ENCODE data around the gene GREB1L. TPM values are rescaled to one million over a fixed set of nuclear protein-coding genes. Genes with fewer than 3 reads are reported as not detected.
"Not testable (repeated sequence)": the region's sequence is repeated elsewhere in the genome, so short reads cannot be mapped to it uniquely, and the experiment has no call there.

Gene GREB1L
- total and polyA plus RNA-seq, 2 donors = 0.09 to 0.50 TPM

DNA sequence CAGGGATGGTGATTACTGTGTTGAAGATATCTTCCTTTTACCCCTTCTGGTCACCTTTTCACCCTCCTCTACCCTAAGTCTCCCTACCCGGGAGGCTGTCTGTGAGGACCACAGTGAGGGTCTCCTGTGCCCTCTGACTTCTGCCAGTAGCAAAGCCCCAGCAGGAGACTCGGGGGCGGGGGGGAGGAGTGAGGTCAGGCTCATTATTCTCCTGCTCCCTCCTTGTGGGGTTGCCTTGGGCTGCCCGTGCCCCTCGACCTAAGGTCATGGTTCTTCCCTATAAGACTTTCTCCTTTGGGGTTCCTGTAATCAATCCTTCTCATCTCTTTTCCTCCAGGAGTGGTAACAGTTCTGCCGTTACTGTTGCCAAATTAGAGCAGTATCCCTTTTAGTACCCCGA, 65.5 kb downstream of the GREB1L start:
- WGBS = 89% methylated on average over 7 of the region's 7 CpGs
- no peak overlapping the region for H3K27ac ChIP-seq (ENCODE audit: low read depth in 1 of 2, low read length in 1 of 2)
- no peak for DNase-seq (ENCODE audit: low read depth in 6 of 9, low spot score in 9 of 9)
- H3K36me3 ChIP-seq (ENCODE audit: control insufficient read depth in 2 of 2, insufficient read depth in 2 of 2, low read length in 1 of 2) = no peaks in the 10 kb centered on the region
- H3K9me3 ChIP-seq (ENCODE audit: control insufficient read depth in 2 of 2, insufficient read depth in 1 of 2, low read length in 1 of 2) = no peaks in the 10 kb centered on the region
- no peaks in the 10 kb centered on the region for H3K27me3 ChIP-seq (ENCODE audit: control insufficient read depth in 2 of 2, insufficient read depth in 1 of 2, low read length in 1 of 2)
- H3K4me1 ChIP-seq (ENCODE audit: control insufficient read depth in 2 of 2, insufficient read depth in 2 of 2, low read length in 2 of 2) = no peaks in the 10 kb centered on the region
- H3K4me3 ChIP-seq (ENCODE audit: low read length in 2 of 2) = no peak overlapping the region

DNA sequence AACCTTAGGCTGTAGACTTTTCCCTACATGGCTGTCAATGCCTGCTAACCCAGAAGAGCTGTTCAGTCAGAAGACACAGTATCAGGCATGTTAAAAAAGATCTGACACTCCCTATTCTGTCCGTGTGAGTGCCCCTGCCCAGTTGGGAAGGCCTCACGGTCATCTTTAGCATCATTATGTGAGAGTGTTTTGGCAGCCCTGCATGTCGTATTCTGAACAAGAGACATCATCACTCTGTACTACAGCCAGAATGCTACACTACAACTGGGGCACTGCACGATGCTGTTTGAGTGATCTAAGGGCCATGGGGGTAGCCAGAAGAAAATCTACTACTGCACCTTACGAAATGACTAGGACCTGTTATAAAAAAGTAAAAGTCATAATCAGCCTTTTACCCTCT, 67.2 kb downstream of the GREB1L start:
- Histone ChIP-seq H3K4me1 (ENCODE audit: control insufficient read depth in 2 of 2, insufficient read depth in 2 of 2, low read length in 2 of 2) (no peaks in the 10 kb centered on the region), H3K36me3 (ENCODE audit: control insufficient read depth in 2 of 2, insufficient read depth in 2 of 2, low read length in 1 of 2) (no peaks in the 10 kb centered on the region)

GRCh38 chr18:21311980-21312379, 69.9 kb downstream of the GREB1L start:
- not testable (repeated sequence) for H3K36me3 ChIP-seq (ENCODE audit: control insufficient read depth in 2 of 2, insufficient read depth in 2 of 2, low read length in 1 of 2); H3K4me1 ChIP-seq (ENCODE audit: control insufficient read depth in 2 of 2, insufficient read depth in 2 of 2, low read length in 2 of 2); H3K4me3 ChIP-seq (ENCODE audit: low read length in 2 of 2); DNase-seq (ENCODE audit: low read depth in 6 of 9, low spot score in 9 of 9); H3K27me3 ChIP-seq (ENCODE audit: control insufficient read depth in 2 of 2, insufficient read depth in 1 of 2, low read length in 1 of 2); H3K9me3 ChIP-seq (ENCODE audit: control insufficient read depth in 2 of 2, insufficient read depth in 1 of 2, low read length in 1 of 2); H3K27ac ChIP-seq (ENCODE audit: low read depth in 1 of 2, low read length in 1 of 2)
- 90% methylated on average over 3 of the region's 3 CpGs for WGBS

More for the DNA sequence above, 67.2 kb downstream of the GREB1L start:
- DNase-seq (ENCODE audit: low read depth in 6 of 9, low spot score in 9 of 9) = no peak
- H3K27ac ChIP-seq (ENCODE audit: low read depth in 1 of 2, low read length in 1 of 2) = no peak overlapping the region
- H3K4me3 ChIP-seq (ENCODE audit: low read length in 2 of 2) = no peak overlapping the region
- no peaks in the 10 kb centered on the region for H3K27me3 ChIP-seq (ENCODE audit: control insufficient read depth in 2 of 2, insufficient read depth in 1 of 2, low read length in 1 of 2)
- H3K9me3 ChIP-seq (ENCODE audit: control insufficient read depth in 2 of 2, insufficient read depth in 1 of 2, low read length in 1 of 2) = no peaks in the 10 kb centered on the region
- 92% methylated on average over 5 of the region's 5 CpGs for WGBS

- WGBS = 100% methylated on average over 1 of the region's 1 CpG
- no peak overlapping the region for H3K4me3 ChIP-seq (ENCODE audit: low read length in 2 of 2)
These were observed 71.5 kb downstream of the GREB1L start for GRCh38 chr18:21313576-21313975.

GRCh38 chr18:21314724-21315123, 72.7 kb downstream of the GREB1L start:
- no peaks in the 10 kb centered on the region for H3K9me3 ChIP-seq (ENCODE audit: control insufficient read depth in 2 of 2, insufficient read depth in 1 of 2, low read length in 1 of 2)
- no peak overlapping the region for H3K4me3 ChIP-seq (ENCODE audit: low read length in 2 of 2)
- H3K36me3 ChIP-seq (ENCODE audit: control insufficient read depth in 2 of 2, insufficient read depth in 2 of 2, low read length in 1 of 2) = no peaks in the 10 kb centered on the region
- no peak for DNase-seq (ENCODE audit: low read depth in 6 of 9, low spot score in 9 of 9)
- H3K27ac ChIP-seq (ENCODE audit: low read depth in 1 of 2, low read length in 1 of 2) = no peak overlapping the region
- no peaks in the 10 kb centered on the region for H3K4me1 ChIP-seq (ENCODE audit: control insufficient read depth in 2 of 2, insufficient read depth in 2 of 2, low read length in 2 of 2)
- H3K27me3 ChIP-seq (ENCODE audit: control insufficient read depth in 2 of 2, insufficient read depth in 1 of 2, low read length in 1 of 2) = no peaks in the 10 kb centered on the region

More at GRCh38 chr18:21313576-21313975, 71.5 kb downstream of the GREB1L start:
- no peak for DNase-seq (ENCODE audit: low read depth in 6 of 9, low spot score in 9 of 9)
- no peaks in the 10 kb centered on the region for H3K27me3 ChIP-seq (ENCODE audit: control insufficient read depth in 2 of 2, insufficient read depth in 1 of 2, low read length in 1 of 2)
- no peaks in the 10 kb centered on the region for H3K36me3 ChIP-seq (ENCODE audit: control insufficient read depth in 2 of 2, insufficient read depth in 2 of 2, low read length in 1 of 2)
- H3K9me3 ChIP-seq (ENCODE audit: control insufficient read depth in 2 of 2, insufficient read depth in 1 of 2, low read length in 1 of 2) = no peaks in the 10 kb centered on the region
- no peak overlapping the region for H3K27ac ChIP-seq (ENCODE audit: low read depth in 1 of 2, low read length in 1 of 2)
- no peaks in the 10 kb centered on the region for H3K4me1 ChIP-seq (ENCODE audit: control insufficient read depth in 2 of 2, insufficient read depth in 2 of 2, low read length in 2 of 2)

DNA sequence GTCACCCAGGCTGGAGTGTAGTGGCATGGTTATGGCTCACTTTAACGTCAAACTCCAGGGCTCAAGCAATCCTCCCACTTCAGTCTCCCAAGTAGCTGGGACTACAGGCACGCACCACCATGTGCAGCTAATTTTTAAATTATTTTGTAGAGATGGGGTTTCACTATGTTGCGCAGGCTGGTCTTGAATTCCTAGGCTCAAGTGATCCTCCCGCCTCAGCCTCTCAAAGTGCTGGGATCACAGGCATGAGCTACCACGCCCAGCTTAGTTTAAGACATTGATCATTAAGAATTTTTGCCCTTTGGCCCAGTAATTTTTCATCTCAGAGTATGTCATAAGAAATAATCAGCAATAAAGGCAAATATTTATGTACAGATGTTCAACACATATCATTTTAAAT, 73.1 kb downstream of the GREB1L start:
- not testable (repeated sequence) for H3K4me1 ChIP-seq (ENCODE audit: control insufficient read depth in 2 of 2, insufficient read depth in 2 of 2, low read length in 2 of 2); H3K27me3 ChIP-seq (ENCODE audit: control insufficient read depth in 2 of 2, insufficient read depth in 1 of 2, low read length in 1 of 2); H3K4me3 ChIP-seq (ENCODE audit: low read length in 2 of 2); H3K36me3 ChIP-seq (ENCODE audit: control insufficient read depth in 2 of 2, insufficient read depth in 2 of 2, low read length in 1 of 2); DNase-seq (ENCODE audit: low read depth in 6 of 9, low spot score in 9 of 9); H3K9me3 ChIP-seq (ENCODE audit: control insufficient read depth in 2 of 2, insufficient read depth in 1 of 2, low read length in 1 of 2); H3K27ac ChIP-seq (ENCODE audit: low read depth in 1 of 2, low read length in 1 of 2)
- WGBS = 95% methylated on average over 5 of the region's 5 CpGs

DNA sequence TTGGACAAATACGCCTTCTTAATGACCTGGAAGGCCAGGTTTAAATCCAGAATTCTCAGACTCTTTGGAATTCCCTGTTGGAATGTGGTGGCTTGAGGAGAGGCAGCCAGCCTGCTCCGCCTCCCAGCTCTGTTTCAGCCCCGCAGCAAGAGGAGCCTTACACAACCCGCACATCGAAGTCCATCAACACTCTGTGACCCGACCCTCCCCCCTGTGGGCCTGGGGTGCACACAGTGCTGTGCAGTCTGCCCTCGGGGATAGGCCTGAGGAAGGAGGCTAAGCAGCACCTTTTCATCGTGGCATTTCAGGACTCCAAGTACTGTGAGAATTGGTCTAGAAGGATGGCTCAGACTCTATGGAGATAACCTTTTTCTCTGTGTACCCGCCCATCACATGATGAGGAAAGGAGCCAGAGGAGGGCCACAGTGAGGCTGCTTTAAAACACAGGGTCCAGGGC, 73.7 kb downstream of the GREB1L start:
- no peaks in the 10 kb centered on the region for H3K27me3 ChIP-seq (ENCODE audit: control insufficient read depth in 2 of 2, insufficient read depth in 1 of 2, low read length in 1 of 2)
- H3K27ac ChIP-seq (ENCODE audit: low read depth in 1 of 2, low read length in 1 of 2) = no peak overlapping the region
- no peak overlapping the region for H3K4me3 ChIP-seq (ENCODE audit: low read length in 2 of 2)
- DNase-seq (ENCODE audit: low read depth in 6 of 9, low spot score in 9 of 9) = no peak
- H3K36me3 ChIP-seq (ENCODE audit: control insufficient read depth in 2 of 2, insufficient read depth in 2 of 2, low read length in 1 of 2) = no peaks in the 10 kb centered on the region
- H3K9me3 ChIP-seq (ENCODE audit: control insufficient read depth in 2 of 2, insufficient read depth in 1 of 2, low read length in 1 of 2) = no peaks in the 10 kb centered on the region
- no peaks in the 10 kb centered on the region for H3K4me1 ChIP-seq (ENCODE audit: control insufficient read depth in 2 of 2, insufficient read depth in 2 of 2, low read length in 2 of 2)
- 91% methylated on average over 9 of the region's 9 CpGs for WGBS

DNA sequence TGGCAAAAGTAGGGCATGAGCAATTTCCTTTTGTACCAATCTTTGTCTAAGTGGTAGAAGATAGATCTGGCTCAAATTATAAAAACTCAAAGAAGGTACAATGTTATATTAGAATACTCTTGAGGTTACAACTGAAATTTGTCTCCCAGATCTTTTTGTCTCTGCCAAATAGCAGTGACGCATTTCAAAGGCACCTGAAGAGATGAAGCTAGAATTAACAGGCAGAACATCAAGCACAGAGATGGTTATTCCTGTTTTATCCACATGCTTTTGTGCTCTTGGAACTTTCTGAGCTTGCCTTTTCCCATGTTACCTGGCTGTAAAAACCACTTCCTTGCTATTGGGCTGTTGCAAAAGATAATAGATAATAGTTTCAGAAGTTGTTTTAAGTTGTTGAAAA, 74.3 kb downstream of the GREB1L start:
- H3K27ac ChIP-seq (ENCODE audit: low read depth in 1 of 2, low read length in 1 of 2) = no peak overlapping the region
- DNase-seq (ENCODE audit: low read depth in 6 of 9, low spot score in 9 of 9) = no peak
- no peaks in the 10 kb centered on the region for H3K36me3 ChIP-seq (ENCODE audit: control insufficient read depth in 2 of 2, insufficient read depth in 2 of 2, low read length in 1 of 2)
- H3K9me3 ChIP-seq (ENCODE audit: control insufficient read depth in 2 of 2, insufficient read depth in 1 of 2, low read length in 1 of 2) = no peaks in the 10 kb centered on the region
- H3K4me3 ChIP-seq (ENCODE audit: low read length in 2 of 2) = no peak overlapping the region
- WGBS = 95% methylated on average over 1 of the region's 1 CpG
- no peaks in the 10 kb centered on the region for H3K4me1 ChIP-seq (ENCODE audit: control insufficient read depth in 2 of 2, insufficient read depth in 2 of 2, low read length in 2 of 2)
- no peaks in the 10 kb centered on the region for H3K27me3 ChIP-seq (ENCODE audit: control insufficient read depth in 2 of 2, insufficient read depth in 1 of 2, low read length in 1 of 2)

- no peak for DNase-seq (ENCODE audit: low read depth in 6 of 9, low spot score in 9 of 9)
- Histone ChIP-seq H3K36me3 (ENCODE audit: control insufficient read depth in 2 of 2, insufficient read depth in 2 of 2, low read length in 1 of 2) (no peaks in the 10 kb centered on the region), H3K4me1 (ENCODE audit: control insufficient read depth in 2 of 2, insufficient read depth in 2 of 2, low read length in 2 of 2) (no peaks in the 10 kb centered on the region), H3K27me3 (ENCODE audit: control insufficient read depth in 2 of 2, insufficient read depth in 1 of 2, low read length in 1 of 2) (no peaks in the 10 kb centered on the region), H3K9me3 (ENCODE audit: control insufficient read depth in 2 of 2, insufficient read depth in 1 of 2, low read length in 1 of 2) (no peaks in the 10 kb centered on the region), H3K27ac (ENCODE audit: low read depth in 1 of 2, low read length in 1 of 2) (no peak overlapping the region), H3K4me3 (ENCODE audit: low read length in 2 of 2) (no peak overlapping the region)
- 93% methylated on average over 3 of the region's 3 CpGs for WGBS
These were observed 79.7 kb downstream of the GREB1L start for GRCh38 chr18:21321711-21322110.

DNA sequence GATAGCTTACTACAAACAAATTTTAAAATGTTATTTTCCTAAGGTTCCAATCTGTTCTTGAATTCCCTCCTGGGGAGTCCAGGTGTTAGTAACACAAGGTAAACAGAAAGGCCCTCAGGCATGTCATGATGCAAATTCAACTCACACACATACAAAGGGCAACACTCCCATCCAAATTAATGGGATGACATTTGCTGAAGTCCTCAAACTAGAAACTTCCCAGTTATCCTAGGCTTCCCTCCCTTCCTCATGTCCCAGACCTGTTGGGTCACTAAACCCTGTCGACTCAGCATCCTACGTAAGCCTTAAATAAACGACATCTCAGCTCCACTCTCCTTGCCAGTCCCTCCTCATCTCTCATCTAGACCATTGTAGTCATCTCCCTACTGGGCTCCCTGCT, 85.1 kb downstream of the GREB1L start:
- WGBS = 70% methylated on average over 3 of the region's 3 CpGs
- no peaks in the 10 kb centered on the region for H3K27me3 ChIP-seq (ENCODE audit: control insufficient read depth in 2 of 2, insufficient read depth in 1 of 2, low read length in 1 of 2)
- no peaks in the 10 kb centered on the region for H3K36me3 ChIP-seq (ENCODE audit: control insufficient read depth in 2 of 2, insufficient read depth in 2 of 2, low read length in 1 of 2)
- no peaks in the 10 kb centered on the region for H3K4me1 ChIP-seq (ENCODE audit: control insufficient read depth in 2 of 2, insufficient read depth in 2 of 2, low read length in 2 of 2)
- H3K27ac ChIP-seq (ENCODE audit: low read depth in 1 of 2, low read length in 1 of 2) = no peak overlapping the region
- no peak overlapping the region for H3K4me3 ChIP-seq (ENCODE audit: low read length in 2 of 2)
- no peaks in the 10 kb centered on the region for H3K9me3 ChIP-seq (ENCODE audit: control insufficient read depth in 2 of 2, insufficient read depth in 1 of 2, low read length in 1 of 2)
- no peak for DNase-seq (ENCODE audit: low read depth in 6 of 9, low spot score in 9 of 9)

All from thymus (tissue), 11 donors.